CD4-positive, alpha-beta T cell treated with Interleukin-17A for 4 hours (primary cell): ENCODE measurements around the gene TGM3.

Source experiments
- DNase-seq: peaks from one replicate; pipeline ENCODE4 v3.0.0-alpha.2; 2020; ENCODE audit warnings: mixed read lengths

TGM3 gene

GRCh38 chr20:2340823-2341222 lies 45.0 kb downstream of the TGM3 start:
- no peak for DNase-seq

GRCh38 chr20:2341336-2341735 lies 45.5 kb downstream of the TGM3 start:
- no peak for DNase-seq

GRCh38 chr20:2342243-2342642 lies 46.4 kb downstream of the TGM3 start:
- no peak for DNase-seq

- no peak for DNase-seq
Measured at GRCh38 chr20:2346188-2346587, 50.4 kb downstream of the TGM3 start.

- no peak for DNase-seq
Measured at GRCh38 chr20:2348336-2348735, 52.5 kb downstream of the TGM3 start.

GRCh38 chr20:2349801-2350200 lies 54.0 kb downstream of the TGM3 start:
- DNase-seq = no peak

GRCh38 chr20:2350606-2351005 lies 54.8 kb downstream of the TGM3 start:
- DNase-seq = no peak

- no peak for DNase-seq
Measured at GRCh38 chr20:2353231-2353630, 57.4 kb downstream of the TGM3 start.

- DNase-seq = no peak
Measured at GRCh38 chr20:2357114-2357513, 61.3 kb downstream of the TGM3 start.

- DNase-seq = no peak
Measured at GRCh38 chr20:2358006-2358405, 62.2 kb downstream of the TGM3 start.

- no peak for DNase-seq
Measured at GRCh38 chr20:2361035-2361593, 65.3 kb downstream of the TGM3 start.

- DNase-seq = no peak
Measured at GRCh38 chr20:2363187-2363586, 67.4 kb downstream of the TGM3 start.

GRCh38 chr20:2363587-2363986 lies 67.8 kb downstream of the TGM3 start:
- no peak for DNase-seq

GRCh38 chr20:2364044-2364443 lies 68.2 kb downstream of the TGM3 start:
- no peak for DNase-seq

- no peak for DNase-seq
Measured at GRCh38 chr20:2365091-2365490, 69.3 kb downstream of the TGM3 start.

GRCh38 chr20:2365666-2366065 lies 69.9 kb downstream of the TGM3 start:
- DNase-seq = no peak

- no peak for DNase-seq
Measured at GRCh38 chr20:2368621-2369020, 72.8 kb downstream of the TGM3 start.

GRCh38 chr20:2373098-2373497 lies 77.3 kb downstream of the TGM3 start:
- no peak for DNase-seq

GRCh38 chr20:2374346-2375125 lies 78.7 kb downstream of the TGM3 start:
- no peak for DNase-seq

GRCh38 chr20:2378893-2379292 lies 83.1 kb downstream of the TGM3 start:
- DNase-seq = no peak

GRCh38 chr20:2379511-2380229 lies 83.9 kb downstream of the TGM3 start:
- peak; percentile 27 for DNase-seq

- no peak for DNase-seq
Measured at GRCh38 chr20:2380601-2381000, 84.8 kb downstream of the TGM3 start, which contains the start of gene TGM6. TSS of gene TGM6 (plus strand) at chr20:2380901. CDS start at chr20:2380969, 68 bp downstream.

GRCh38 chr20:2381303-2381702 lies 85.5 kb downstream of the TGM3 start:
- no peak for DNase-seq

- DNase-seq = no peak
Measured at GRCh38 chr20:2382833-2383232, 87.0 kb downstream of the TGM3 start.
